Cerebellar nuclear complex (tissue), 1 donor: ENCODE data around the gene IQCF5.
"Not testable (repeated sequence)": the region's sequence is repeated elsewhere in the genome, so short reads cannot be mapped to it uniquely, and the experiment has no call there.

ENCODE experiments used
- DNase-seq, 2 experiments: peaks; one replicate each; lab custom pipeline; 2025; lab: John Stamatoyannopoulos, UW

The IQCF5 gene

GRCh38 chr3:51875501-51875900 is at the start of gene IQCF5:
IQCF5 (minus strand) TSS chr3:51875601; CDS start chr3:51875531, 70 bp downstream.
- DNase-seq = no peak

- no peak for DNase-seq
Observed at GRCh38 chr3:51921081-51921578, 45.7 kb upstream of the IQCF5 start.

DNA sequence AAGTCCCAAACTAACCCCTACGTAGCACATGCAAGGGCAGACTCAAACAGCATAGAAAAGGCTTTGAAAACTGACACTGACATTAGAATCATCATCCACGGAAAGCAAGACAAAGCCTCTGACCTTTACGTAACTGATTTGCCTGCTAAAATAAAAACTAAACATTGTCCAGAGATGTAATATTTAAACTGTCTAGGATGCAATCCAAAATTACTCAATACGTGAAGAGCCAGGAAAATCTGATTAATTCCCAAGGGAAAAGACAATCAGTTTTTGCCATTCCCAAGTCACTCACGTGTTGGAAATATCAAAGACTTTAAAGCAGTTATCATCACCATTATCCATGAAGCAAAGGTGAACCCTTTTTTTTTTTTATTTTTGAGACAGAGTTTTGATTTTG is 41.0 kb upstream of the IQCF5 start:
- no peak for DNase-seq

GRCh38 chr3:51908026-51908425 is 32.6 kb upstream of the IQCF5 start:
- DNase-seq = no peak

DNA sequence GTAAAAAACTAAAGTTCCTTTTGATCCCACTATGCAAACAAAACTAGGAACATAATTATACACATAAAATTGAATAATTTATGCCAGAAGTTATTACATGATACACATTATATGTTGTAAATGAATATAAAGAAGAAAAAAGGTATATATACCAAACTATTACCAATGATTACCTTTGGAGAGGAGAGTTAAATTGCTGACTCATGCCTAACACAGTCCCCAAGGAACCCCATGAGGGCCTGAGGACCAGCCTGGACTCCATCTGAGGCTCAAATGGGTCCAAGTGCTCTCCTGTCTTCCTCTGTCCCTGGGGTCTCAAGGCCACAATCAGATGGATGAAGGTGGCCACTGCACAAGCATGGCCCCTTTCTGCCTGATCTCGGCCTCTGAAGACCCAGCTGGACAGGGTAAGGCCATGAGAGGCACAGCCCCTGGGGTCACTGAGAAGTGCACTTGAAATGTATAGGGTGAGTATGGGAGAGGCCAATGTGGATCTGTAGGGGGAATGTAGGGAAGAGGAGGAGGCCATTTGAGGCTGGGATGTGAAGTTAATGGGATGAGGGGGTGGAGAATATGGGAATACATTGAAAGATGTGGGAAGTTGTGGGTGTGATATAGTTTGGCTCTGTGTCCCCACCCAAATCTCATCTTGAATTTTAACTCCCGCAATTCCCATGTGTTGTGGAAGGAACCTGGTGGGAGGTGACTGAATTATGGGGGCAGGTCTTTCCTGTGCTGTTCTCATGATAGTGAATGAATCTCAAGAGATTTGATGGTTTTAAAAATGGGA is 28.8 kb upstream of the IQCF5 start:
- DNase-seq = no peak

GRCh38 chr3:51902361-51902760 is 27.0 kb upstream of the IQCF5 start:
- not testable (repeated sequence) for DNase-seq

DNA sequence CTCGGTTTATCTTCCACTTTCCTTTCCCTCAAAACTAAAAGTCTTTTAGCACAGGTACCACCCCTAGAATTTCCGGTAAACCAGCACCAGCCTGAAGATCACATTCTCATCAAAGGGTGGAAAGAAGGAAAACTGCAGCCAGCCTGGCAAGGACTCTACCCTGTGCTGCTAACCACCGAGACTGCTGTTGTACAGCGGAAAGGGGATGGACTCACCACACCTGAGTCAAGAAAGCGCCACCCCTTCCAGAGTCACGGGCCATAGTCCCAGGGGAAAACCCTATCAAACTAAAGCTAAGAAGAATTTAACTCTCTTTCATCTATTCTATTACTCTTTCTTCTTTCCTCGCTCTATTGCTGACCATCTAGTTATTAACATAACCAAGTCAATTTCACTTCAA is 24.6 kb upstream of the IQCF5 start:
- not testable (repeated sequence) for DNase-seq

- DNase-seq = no peak
Observed at GRCh38 chr3:51897391-51897790, 22.0 kb upstream of the IQCF5 start.

GRCh38 chr3:51896607-51897305 is 21.4 kb upstream of the IQCF5 start:
- DNase-seq = no peak

DNA sequence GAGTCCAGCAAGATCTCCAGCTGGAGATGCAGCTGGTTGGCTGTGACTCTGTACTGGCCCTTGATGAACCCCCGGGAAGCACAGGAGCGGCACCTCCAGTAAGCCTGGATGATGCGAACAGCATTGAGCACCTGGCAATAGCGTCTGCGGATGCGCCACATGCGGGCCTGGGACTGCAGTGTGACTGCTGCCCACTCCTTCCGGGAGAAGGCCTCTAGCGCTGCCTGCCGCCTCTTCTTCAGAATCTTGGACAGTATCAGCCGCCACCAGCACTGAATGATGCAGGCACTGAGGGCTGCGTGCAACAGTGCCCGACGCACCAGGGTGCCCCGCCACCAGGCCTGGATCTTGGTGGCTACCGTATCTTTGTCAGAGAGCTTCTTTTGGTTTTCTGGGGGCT is 19.5 kb upstream of the IQCF5 start:
- no peak for DNase-seq

- DNase-seq = no peak
Observed at GRCh38 chr3:51894391-51894790, 19.0 kb upstream of the IQCF5 start.

DNA sequence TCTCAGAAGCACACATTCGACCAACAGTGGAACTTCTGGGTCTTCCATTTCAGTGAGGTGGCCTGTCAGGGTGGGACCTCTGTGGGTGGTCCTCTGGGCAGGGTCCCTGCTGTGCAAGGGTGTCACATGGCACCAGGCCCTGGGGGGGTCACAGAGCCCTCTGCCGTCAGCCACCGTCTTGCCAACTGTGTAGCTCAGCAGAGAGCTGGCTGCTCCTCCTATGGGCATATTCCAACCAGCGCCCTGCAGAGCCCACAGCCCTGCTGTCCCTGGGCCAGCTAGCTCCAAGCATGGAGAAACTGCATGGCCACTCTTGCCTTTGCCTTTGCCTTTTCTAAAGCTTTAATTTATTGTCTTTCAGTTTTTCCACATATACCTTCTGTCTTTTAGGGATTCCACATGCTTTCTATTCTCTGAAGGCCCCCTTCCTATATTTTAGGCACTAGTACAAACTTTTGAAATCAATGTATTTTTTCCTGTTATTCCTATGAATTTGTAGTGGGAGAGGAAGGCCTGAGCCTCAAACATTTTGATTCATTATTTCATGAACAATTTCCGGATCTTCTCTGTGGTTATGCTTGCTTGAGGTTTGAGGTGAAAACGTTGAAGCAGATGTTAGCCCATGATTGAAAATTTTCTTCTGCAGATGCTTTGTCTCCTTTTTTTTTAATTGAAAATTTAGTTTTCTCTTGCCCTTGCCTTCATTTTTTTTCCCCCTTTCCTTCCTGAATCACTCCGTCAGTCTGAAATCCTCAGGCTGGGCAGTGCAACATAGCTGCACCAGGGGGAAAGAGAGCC is 16.0 kb upstream of the IQCF5 start:
- peak in 1 of 2 experiments; percentile 1 for DNase-seq

DNA sequence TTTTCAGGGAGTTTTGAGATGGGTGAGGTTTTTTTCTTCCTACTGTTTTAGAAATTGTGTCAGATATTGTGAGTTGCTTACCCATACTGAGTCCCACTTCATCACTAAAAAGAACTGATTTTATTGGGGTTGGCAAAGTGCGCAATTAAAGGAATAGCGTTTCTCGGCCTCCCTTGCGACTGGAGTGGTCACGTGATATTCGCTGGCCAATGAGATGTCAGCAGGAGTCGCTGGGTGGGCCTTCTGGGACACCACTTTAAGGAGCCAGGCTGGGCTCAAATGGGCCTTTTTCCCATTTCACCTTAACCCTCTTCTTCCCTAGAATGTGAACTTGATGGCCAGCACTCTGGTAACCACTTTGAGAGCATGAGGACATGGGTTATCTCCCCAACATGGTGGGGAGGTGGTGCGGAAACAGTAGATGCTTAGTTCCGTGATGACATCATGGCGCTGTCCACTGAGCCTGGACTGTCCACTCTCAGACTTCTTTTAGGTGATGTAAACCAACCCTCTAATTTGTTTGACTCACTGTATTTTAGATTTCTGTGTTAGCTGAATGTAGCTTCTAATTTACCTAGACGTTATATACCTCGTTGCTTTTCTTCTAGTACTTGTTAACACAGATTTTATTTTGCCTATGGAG is 13.2 kb upstream of the IQCF5 start:
- no peak for DNase-seq

DNA sequence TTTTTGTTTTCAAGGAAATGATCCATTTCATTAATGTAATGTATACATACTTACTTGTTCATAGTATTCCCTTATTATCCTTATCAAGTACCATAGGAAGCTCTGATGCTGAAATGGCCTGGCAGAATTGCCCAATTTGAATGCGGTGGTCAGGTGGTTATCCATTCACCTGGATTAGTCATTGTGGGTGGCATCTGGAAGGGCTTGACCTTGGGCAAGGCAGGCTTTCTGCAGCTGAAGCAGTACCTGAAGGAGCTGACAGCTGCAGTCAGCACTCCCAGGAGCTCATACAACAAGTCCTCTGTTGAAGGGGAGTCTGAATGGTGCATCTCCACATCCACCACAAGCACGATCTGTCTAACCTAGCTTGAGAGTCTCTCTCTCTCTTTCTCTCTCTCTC is 12.2 kb upstream of the IQCF5 start:
- DNase-seq = no peak

GRCh38 chr3:51886447-51886846 is 11.0 kb upstream of the IQCF5 start:
- DNase-seq = no peak

DNA sequence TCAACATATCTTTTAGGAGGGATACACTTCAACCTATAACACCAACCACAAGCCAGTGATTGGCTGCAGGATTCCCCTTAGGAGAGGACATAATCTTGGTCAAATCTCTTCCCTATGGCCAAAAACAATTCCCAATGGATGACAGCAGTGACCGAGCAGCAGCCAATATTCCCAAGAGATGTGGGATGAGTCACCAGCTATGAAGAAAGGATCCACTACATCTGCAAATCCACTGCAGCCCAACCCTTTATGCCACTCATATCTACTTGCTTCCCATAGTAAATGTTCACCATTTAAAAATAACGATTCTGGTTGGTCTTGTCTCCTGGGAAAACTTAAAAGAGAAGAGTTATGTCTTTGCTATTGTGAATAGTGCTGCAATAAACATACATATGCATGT is 4.5 kb upstream of the IQCF5 start:
- no peak for DNase-seq

DNA sequence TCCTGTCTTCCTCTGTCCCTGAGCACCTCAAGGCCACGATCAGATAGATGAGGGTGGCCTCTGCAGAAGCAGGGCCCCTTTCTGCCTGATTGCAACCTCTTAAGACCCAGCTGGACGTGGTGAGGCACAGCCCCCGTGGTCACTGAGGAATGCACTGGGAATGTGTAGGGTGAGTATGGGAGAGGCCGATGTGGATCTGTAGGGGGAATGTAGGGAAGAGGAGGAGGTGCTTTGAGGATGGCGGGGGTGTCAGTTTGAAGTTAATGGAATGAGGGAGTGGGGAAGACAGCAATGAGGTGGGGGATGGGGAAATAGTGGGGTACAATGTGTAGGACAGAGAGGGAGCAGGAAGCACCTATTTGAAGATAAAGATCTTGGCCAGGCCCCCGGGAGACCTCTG is 785 bp upstream of the IQCF5 start:
- DNase-seq = no peak

DNA sequence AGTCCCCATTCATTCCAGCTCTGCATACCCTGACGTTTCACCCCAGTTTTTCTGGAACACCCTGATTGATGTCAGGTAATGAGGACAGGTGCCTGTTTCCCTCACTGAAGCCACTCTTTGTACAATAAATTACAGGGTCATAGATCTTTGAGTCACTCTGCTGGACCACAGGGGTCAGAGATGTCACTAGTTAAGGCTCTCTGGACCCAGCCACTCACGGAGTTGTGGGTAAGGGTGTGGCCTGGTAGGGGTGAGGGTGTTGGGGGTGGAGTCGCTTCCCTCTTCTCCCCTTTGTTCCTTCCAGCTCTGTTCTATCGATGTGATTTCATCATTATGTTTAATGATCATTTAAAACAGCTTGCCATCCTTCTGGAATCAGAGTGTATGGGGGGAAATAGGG is 512 bp downstream of the IQCF5 start:
- no peak for DNase-seq

DNA sequence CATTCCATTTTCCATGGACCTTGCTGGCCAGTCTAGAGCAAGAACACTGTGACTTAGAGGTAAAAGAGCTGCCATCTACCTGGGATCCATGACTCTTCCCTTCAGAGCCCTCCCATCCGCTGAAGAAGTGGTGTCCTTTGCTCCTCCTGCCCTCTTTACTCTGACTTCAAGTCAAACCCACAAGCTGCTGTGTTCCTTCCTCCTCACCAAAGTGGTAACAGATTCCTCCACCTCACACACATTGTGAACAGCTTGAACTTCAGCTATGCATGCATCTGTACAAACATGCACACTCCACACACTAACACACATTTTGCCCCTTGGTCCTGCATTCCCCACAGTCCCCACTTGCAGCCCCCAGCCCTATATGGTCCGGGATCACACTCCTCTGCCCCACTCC is 990 bp downstream of the IQCF5 start:
- DNase-seq = no peak

DNA sequence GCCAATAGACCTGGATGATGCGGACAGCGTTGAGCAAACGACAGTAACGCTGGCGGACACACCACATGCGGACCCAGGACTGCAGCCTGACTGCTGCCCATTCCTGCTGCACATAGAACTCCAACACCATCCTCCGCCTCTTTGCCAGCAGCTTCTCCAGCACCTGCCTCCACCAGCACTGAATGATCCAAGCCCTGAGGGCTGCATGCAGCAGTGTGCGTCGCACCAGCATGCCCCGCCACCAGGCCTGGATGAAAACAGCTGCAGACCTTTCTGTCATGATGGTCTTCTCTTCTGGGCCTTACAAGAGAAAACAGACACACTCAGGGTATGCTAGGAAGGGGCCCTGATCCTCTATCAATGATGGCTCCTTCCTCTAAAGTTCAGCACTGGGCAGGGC is 1.5 kb downstream of the IQCF5 start:
- DNase-seq = no peak

DNA sequence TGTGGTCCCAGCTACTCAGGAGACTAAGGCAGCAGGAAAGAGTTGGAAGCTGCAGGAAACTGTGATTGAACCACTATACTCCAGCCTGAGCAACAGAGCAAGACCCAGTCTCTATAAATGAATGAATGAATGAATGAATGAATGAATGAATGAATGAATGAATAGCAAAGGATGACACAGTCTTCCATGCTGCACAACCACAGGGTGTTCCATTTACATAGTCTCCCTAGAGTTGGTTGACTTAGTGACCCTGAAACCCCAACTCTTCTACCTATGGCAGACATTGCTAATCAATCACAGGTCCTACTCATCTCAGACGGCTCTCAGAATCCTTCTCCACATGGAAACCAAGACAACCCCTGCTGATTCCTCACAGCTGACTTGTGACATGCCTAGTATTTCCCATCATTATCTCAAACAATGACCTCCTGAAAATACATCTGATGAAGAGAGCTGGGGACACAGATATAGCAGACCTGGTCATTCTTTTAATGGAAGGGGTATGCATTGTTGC is 2.1 kb downstream of the IQCF5 start:
- DNase-seq = no peak

GRCh38 chr3:51869304-51869703 is 6.1 kb downstream of the IQCF5 start:
- no peak for DNase-seq
